ENCODE results near the gene PDZD7.

DNA sequence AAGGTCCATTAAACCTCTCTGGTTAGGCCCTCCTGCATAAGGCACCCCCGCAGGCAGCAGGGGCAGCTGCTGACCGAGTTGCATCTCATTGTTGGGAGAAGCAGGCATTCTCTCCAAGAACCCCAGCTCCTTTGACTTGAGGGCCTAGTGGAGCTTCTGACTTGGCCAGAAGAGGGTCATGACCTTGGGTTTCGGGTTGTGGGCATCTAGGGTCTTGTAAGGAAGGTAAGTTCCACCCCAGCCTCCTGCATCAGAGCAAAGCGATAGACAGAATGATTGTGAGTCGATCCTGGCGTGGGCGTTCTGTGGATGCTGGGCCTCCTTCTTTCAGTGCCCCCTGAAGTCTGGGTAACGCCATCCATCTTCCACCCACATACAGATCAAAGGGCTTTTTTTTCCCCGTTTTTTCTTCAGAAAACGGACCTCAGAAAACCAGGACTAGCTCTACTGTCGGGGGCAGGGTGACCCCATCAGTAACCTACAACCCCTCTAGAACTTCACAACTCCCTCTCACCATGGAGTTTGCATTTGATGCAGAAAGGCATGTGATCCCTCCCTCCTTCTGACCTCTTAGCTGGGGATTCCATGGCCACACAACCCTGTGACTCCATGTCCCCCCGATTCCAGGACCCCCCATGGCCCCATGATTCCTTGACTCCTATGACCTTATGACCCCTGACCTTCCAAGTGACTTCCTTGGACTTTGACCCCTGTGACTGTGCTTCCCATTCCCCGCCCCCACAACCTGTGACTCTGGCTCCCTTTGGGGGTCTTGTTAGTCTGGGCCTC, 58.6 kb downstream of the PDZD7 start:
- TF ChIP-seq ZBTB1 (CRISPR knock-in tag; IDR thresholded peaks at IDR 0.05; ENCODE audit: borderline replicate concordance, low read depth) (no peak), BACH1 (tag; IDR thresholded peaks at IDR 0.05) (no peak), ESRRA (IDR thresholded peaks at IDR 0.05; ENCODE audit: borderline replicate concordance, low read depth) (no peak), MAZ (CRISPR knock-in tag; conservative IDR thresholded peaks at IDR 0.05 in 1 of 2, IDR thresholded peaks at IDR 0.05 in 1 of 2) (no peak), CEBPB (tag; IDR thresholded peaks at IDR 0.05) (no peak)
- TF ChIP-seq, protein P1, sequence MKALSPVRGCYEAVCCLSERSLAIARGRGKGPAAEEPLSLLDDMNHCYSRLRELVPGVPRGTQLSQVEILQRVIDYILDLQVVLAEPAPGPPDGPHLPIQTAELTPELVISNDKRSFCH (CRISPR knock-in tag; IDR thresholded peaks at IDR 0.05) = no peak
- TF ChIP-seq, protein P1 (tag; IDR thresholded peaks at IDR 0.05) = no peak
